A549 (cell line): ENCODE measurements around the gene MTIF3.

Experiments used
- CTCF ChIP-seq: fragments of >200 bp; sonication (Bioruptor Twin); formaldehyde crosslinking; IDR thresholded peaks from 3 replicates; pipeline ENCODE4 v1.5.1; 2016
- MAX ChIP-seq: IDR thresholded peaks from 2 replicates; pipeline ENCODE4 v1.6.1; 2012
- MYC ChIP-seq: IDR thresholded peaks from 2 replicates; pipeline ENCODE4 v1.6.1; 2012; ENCODE audit warnings: mild to moderate bottlenecking, inconsistent platforms, low read length, improper control_type of control experiment, borderline replicate concordance
- POLR2A ChIP-seq: IDR thresholded peaks from 2 replicates; pipeline ENCODE4 v1.6.1; 2012; ENCODE audit warnings: mild to moderate bottlenecking, low read length

- no peak for TF ChIP-seq MYC
- TF ChIP-seq MAX = no peak
- TF ChIP-seq CTCF = no peak
- TF ChIP-seq POLR2A = no peak
These were observed 2.1 kb downstream of the MTIF3 start for GRCh38 chr13:27448308-27448707.
